Neural cell (in vitro differentiated cells): ENCODE data around the gene RAET1G.

Experiments used
- TF ChIP-seq, protein P1 (sequence below): IDR thresholded peaks from 2 replicates; pipeline ENCODE4 v1.6.1; 2012; ENCODE audit warnings: borderline replicate concordance
- TF ChIP-seq, protein P2 (sequence below): fragments of 450-650 bp; IDR thresholded peaks from 2 replicates; pipeline ENCODE4 v1.5.1; 2014; ENCODE audit warnings: antibody characterized with exemption, mild to moderate bottlenecking, moderate library complexity; ENCODE audit not compliant: poor library complexity, severe bottlenecking

DNA sequence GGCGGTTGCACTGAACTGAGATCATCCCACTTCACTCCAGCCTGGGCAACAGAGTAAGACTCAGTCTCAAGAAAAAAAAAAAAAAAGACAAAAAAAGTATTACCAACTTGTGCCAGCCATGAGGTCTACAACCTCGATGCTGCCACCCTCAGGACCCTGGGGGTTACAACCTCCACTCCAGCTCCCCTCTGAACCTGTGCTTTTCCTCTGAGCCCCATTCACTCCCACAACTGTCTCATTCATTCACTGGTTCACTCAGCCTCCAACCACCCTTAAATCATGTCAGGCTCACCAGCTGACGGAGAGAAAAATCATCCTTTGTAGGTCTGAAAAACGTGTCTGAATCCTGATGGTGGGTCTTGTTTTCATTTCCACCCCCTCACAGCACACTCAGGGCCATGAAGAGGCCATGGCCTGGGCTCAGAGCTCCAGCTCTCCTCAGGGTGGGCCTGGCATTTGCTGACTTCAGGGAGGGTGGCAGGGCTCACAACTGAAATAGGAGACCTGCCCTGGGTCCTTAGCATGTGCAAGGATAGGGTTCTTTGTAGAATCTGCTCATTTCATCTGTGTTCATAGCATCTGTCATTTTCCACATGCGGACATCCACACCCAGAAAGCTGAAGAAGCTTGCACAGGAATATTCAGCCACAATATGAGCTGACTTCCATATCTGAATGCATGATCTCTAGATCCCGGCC is 39.0 kb upstream of the RAET1G start:
- TF ChIP-seq, protein P1, sequence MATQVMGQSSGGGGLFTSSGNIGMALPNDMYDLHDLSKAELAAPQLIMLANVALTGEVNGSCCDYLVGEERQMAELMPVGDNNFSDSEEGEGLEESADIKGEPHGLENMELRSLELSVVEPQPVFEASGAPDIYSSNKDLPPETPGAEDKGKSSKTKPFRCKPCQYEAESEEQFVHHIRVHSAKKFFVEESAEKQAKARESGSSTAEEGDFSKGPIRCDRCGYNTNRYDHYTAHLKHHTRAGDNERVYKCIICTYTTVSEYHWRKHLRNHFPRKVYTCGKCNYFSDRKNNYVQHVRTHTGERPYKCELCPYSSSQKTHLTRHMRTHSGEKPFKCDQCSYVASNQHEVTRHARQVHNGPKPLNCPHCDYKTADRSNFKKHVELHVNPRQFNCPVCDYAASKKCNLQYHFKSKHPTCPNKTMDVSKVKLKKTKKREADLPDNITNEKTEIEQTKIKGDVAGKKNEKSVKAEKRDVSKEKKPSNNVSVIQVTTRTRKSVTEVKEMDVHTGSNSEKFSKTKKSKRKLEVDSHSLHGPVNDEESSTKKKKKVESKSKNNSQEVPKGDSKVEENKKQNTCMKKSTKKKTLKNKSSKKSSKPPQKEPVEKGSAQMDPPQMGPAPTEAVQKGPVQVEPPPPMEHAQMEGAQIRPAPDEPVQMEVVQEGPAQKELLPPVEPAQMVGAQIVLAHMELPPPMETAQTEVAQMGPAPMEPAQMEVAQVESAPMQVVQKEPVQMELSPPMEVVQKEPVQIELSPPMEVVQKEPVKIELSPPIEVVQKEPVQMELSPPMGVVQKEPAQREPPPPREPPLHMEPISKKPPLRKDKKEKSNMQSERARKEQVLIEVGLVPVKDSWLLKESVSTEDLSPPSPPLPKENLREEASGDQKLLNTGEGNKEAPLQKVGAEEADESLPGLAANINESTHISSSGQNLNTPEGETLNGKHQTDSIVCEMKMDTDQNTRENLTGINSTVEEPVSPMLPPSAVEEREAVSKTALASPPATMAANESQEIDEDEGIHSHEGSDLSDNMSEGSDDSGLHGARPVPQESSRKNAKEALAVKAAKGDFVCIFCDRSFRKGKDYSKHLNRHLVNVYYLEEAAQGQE = no peak
- TF ChIP-seq, protein P2, sequence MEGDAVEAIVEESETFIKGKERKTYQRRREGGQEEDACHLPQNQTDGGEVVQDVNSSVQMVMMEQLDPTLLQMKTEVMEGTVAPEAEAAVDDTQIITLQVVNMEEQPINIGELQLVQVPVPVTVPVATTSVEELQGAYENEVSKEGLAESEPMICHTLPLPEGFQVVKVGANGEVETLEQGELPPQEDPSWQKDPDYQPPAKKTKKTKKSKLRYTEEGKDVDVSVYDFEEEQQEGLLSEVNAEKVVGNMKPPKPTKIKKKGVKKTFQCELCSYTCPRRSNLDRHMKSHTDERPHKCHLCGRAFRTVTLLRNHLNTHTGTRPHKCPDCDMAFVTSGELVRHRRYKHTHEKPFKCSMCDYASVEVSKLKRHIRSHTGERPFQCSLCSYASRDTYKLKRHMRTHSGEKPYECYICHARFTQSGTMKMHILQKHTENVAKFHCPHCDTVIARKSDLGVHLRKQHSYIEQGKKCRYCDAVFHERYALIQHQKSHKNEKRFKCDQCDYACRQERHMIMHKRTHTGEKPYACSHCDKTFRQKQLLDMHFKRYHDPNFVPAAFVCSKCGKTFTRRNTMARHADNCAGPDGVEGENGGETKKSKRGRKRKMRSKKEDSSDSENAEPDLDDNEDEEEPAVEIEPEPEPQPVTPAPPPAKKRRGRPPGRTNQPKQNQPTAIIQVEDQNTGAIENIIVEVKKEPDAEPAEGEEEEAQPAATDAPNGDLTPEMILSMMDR = no peak
